Lung (tissue), 12 donors: ENCODE results near the gene MDFI. TPM values are rescaled to one million over a fixed set of nuclear protein-coding genes. Genes with fewer than 3 reads are reported as not detected.

Source experiments
- ATAC-seq: fragments of 200-7000 bp; cut with Tn5 transposase; one replicate; pipeline ENCODE4 v1.9.1; 2020; ENCODE audit warnings: moderate number of reproducible peaks; ENCODE audit not compliant: insufficient read depth, low FRiP score
- DNase-seq, 3 donors: peaks; one replicate each; pipeline ENCODE4 v3.0.0-alpha.2; 2013 to 2017
- H3K27ac ChIP-seq, 2 donors: one replicate each; pipeline ENCODE4 v1.5.1; 2013; ENCODE audit warnings: mild to moderate bottlenecking in 2 of 2, moderate library complexity in 2 of 2, control low read depth in 1 of 2, inconsistent platforms in 1 of 2, low read depth in 1 of 2, low read length in 1 of 2
- H3K27me3 ChIP-seq, 3 donors: one replicate each; pipeline ENCODE4 v1.5.1; 2013; ENCODE audit warnings: low read length in 2 of 3; ENCODE audit not compliant: control insufficient read depth in 3 of 3, insufficient read depth in 3 of 3
- H3K36me3 ChIP-seq, 4 donors: one replicate each; pipeline ENCODE4 v1.5.1; 2013; ENCODE audit warnings: low read length in 4 of 4, mild to moderate bottlenecking in 1 of 4, moderate library complexity in 1 of 4; ENCODE audit not compliant: control insufficient read depth in 4 of 4, insufficient read depth in 4 of 4
- H3K4me1 ChIP-seq, 5 donors: one replicate each; pipeline ENCODE4 v1.5.1; 2013; ENCODE audit warnings: low read length in 5 of 5, mild to moderate bottlenecking in 2 of 5, moderate library complexity in 1 of 5; ENCODE audit not compliant: control insufficient read depth in 5 of 5, insufficient read depth in 5 of 5
- H3K4me3 ChIP-seq: one replicate; pipeline ENCODE4 v1.5.1; 2013; ENCODE audit warnings: mild to moderate bottlenecking, control low read depth, moderate library complexity
- H3K9ac ChIP-seq, 2 donors: one replicate each; pipeline ENCODE4 v1.5.1; 2013; ENCODE audit warnings: low read length in 2 of 2, control low read depth in 1 of 2; ENCODE audit not compliant: insufficient read depth in 1 of 2
- H3K9me3 ChIP-seq, 4 donors: one replicate each; pipeline ENCODE4 v1.5.1; 2013; ENCODE audit warnings: low read length in 3 of 4, mild to moderate bottlenecking in 1 of 4, moderate library complexity in 1 of 4; ENCODE audit not compliant: control insufficient read depth in 4 of 4, insufficient read depth in 3 of 4
- WGBS, 2 donors: extraction: QIAGEN DNeasy Blood & Tissue Kit; methylation state at CpG; one replicate each; pipeline ENCODE4 v1.1.7; 2013; 5-methylcytosine and 5-hydroxymethylcytosine counted together
- polyA plus RNA-seq, 2 donors: library from polyadenylated mRNA; stranded (reverse); fragments of 200-250 nt; gene quantifications; one replicate each; pipeline ENCODE4 v1.2.1, GENCODE V29; 2013
- total RNA-seq, 2 donors: library from RNA; depleted of rRNA in 1 of 2; stranded (reverse); fragments of >200 nt in 1 of 2; gene quantifications; one replicate each; pipeline ENCODE4 v1.2.1, GENCODE V29; 2014 to 2021
- TF ChIP-seq, protein P1 (sequence below): IDR thresholded peaks from 2 replicates; pipeline ENCODE4 v1.5.1; 2012; ENCODE audit warnings: mild to moderate bottlenecking; ENCODE audit errors: control extremely low read depth, extremely low read depth
- donor health status: control.
- donor health status: control.
- donor health status: Bipolar disorder and iron deficiency.
- donor health status: healthy.
- donor health status: DM: yes; HTN: yes; CAD: no.

The MDFI gene
- total and polyA plus RNA-seq, 4 donors = 16.4 to 36.4 (median 21.9) TPM

DNA sequence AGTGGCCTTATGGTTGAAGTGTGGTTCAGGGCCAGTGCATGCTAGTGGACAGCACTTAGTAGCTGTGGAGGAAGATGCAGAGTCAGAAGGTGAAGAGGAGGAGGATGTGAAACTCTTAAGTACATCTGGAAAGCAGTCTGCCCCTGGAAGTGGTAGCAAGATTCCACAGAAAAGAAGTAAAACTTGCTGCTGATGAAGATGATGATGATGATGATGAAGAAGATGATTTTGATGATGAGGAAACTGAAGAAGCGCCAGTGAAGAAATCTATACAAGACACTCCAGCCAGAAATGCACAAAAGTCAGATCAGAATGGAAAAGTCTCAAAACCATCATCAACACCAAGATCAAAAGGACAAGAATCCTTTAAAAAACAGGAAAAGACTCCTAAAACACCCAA, 28.9 kb downstream of the MDFI start:
- TF ChIP-seq, protein P1, sequence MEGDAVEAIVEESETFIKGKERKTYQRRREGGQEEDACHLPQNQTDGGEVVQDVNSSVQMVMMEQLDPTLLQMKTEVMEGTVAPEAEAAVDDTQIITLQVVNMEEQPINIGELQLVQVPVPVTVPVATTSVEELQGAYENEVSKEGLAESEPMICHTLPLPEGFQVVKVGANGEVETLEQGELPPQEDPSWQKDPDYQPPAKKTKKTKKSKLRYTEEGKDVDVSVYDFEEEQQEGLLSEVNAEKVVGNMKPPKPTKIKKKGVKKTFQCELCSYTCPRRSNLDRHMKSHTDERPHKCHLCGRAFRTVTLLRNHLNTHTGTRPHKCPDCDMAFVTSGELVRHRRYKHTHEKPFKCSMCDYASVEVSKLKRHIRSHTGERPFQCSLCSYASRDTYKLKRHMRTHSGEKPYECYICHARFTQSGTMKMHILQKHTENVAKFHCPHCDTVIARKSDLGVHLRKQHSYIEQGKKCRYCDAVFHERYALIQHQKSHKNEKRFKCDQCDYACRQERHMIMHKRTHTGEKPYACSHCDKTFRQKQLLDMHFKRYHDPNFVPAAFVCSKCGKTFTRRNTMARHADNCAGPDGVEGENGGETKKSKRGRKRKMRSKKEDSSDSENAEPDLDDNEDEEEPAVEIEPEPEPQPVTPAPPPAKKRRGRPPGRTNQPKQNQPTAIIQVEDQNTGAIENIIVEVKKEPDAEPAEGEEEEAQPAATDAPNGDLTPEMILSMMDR = no peak
- H3K4me3 ChIP-seq = no peak overlapping the region
- no peak for ATAC-seq
- H3K36me3 ChIP-seq = no peaks in the 10 kb centered on the region
- H3K9me3 ChIP-seq = no peaks in the 10 kb centered on the region
- DNase-seq = no peak
- no peak overlapping the region for H3K27ac ChIP-seq
- WGBS, 2 donors = 84 to 88% methylated on average over 1 of the region's 1 CpG
- H3K9ac ChIP-seq = no peak overlapping the region
- H3K27me3 ChIP-seq = no peaks in the 10 kb centered on the region
- no peaks in the 10 kb centered on the region for H3K4me1 ChIP-seq

DNA sequence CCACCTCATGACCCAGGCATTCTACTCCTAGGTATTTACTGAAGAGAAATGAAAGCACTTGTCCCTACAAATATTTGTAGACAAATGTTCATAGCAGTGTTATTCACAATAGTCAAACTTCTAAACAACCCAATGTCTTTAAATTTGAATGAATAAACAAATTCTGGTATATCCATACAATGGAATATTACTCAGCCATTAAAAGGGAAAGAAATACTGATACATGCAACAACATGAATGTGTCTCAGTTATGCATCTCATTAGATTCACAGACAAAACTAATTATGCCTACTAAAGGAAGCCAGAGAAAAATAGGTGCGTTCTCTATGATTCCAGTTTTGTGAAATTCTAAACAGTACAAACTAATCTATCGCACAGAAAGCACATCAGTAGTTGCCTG, 30.7 kb downstream of the MDFI start:
- Histone ChIP-seq H3K27ac (no peak overlapping the region), H3K4me3 (no peak overlapping the region), H3K36me3 (no peaks in the 10 kb centered on the region), H3K9me3 (no peaks in the 10 kb centered on the region), H3K9ac (no peak overlapping the region), H3K4me1 (no peaks in the 10 kb centered on the region), H3K27me3 (no peaks in the 10 kb centered on the region)
- TF ChIP-seq, protein P1 = no peak
- DNase-seq = no peak
- no peak for ATAC-seq
- WGBS, 2 donors = 97 to 98% methylated on average over 2 of the region's 2 CpGs

DNA sequence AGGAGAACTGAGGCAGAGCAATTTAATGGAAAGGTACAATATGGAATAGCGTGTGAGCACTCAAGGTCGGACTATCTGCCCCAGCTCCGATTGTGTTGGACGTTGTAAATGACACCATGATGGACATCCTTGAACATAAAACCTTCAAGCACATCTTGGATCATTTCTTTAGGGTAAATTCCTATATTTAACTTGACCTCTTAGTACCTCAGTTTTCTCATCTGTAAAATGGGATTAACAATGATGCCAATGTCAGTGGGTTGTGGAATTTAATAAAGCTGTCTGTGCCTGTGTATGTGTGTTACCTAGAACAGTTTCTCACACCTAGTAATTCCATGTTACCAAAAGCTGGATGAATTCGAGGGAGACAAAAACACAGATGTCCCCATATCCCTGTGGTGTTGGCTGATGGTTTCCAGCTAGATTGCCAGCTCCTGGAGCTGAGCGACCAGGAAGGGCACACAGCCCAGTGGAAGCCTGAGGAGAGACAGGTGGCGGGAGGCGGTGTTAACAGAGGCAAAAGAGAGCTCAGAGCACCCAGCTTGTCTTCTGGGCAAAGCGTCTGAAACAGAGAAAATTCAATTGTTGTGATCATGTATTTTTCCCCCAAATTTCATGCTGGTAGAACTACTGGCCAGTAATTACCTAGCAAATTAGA, 32.6 kb downstream of the MDFI start:
- 89 to 94% methylated on average over 9 of the region's 9 CpGs for WGBS, 2 donors
- DNase-seq (no peak), ATAC-seq (no peak)
- Histone ChIP-seq H3K4me3 (no peak overlapping the region), H3K9me3 (no peaks in the 10 kb centered on the region), H3K27ac (no peak overlapping the region), H3K27me3 (no peaks in the 10 kb centered on the region), H3K4me1 (no peaks in the 10 kb centered on the region), H3K36me3 (no peaks in the 10 kb centered on the region), H3K9ac (no peak overlapping the region)
- TF ChIP-seq, protein P1 = no peak

DNA sequence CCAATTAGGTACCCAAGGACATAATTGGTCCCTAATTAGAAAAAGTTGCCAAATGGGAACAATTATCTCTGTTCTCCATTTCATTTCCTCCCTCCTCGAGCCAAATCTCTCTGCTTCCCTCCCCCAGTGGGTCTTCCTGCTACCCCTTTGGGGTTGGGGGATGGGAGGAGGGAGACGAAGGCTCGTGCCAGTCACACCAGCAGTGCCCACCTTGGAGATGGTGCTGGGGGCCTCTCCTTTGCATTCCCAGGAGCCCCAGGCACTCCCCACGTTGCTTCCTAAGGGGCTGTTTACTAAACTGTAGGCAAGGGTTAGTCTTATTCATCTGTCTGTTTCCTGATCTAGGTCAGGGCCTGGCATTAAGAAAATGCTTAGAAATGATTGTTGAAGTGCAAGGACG, 33.1 kb downstream of the MDFI start:
- TF ChIP-seq, protein P1 = no peak
- no peak for DNase-seq
- no peak overlapping the region for H3K4me3 ChIP-seq
- ATAC-seq = no peak
- no peaks in the 10 kb centered on the region for H3K27me3 ChIP-seq
- no peak overlapping the region for H3K9ac ChIP-seq
- no peak overlapping the region for H3K27ac ChIP-seq
- H3K36me3 ChIP-seq = no peaks in the 10 kb centered on the region
- WGBS, 2 donors = 42 to 44% methylated on average over 5 of the region's 5 CpGs
- no peaks in the 10 kb centered on the region for H3K9me3 ChIP-seq
- H3K4me1 ChIP-seq = no peaks in the 10 kb centered on the region
